K562 (cell line): Measurements from ENCODE around the gene PARP14.

ENCODE experiments used
- ATF1 ChIP-seq, 2 experiments: fragments of 450-650 bp in 1 of 2; IDR thresholded peaks; 2 replicates each; pipeline ENCODE4 v1.6.1; 2016; ENCODE audit warnings: missing compliant biosample characterization in 1 of 2, missing genetic modification characterization in 1 of 2
- CHD4 ChIP-seq: fragments of 200-600 bp; sonication (generic); IDR thresholded peaks from 3 replicates; pipeline ENCODE4 v1.6.1; 2012; ENCODE audit warnings: low read depth, mild to moderate bottlenecking, mixed read lengths, low read length, inconsistent platforms; ENCODE audit not compliant: insufficient read depth, insufficient replicate concordance, poor library complexity, severe bottlenecking
- KLF1 ChIP-seq: fragments of 450-650 bp; IDR thresholded peaks from 2 replicates; pipeline ENCODE4 v1.6.1; 2016; ENCODE audit warnings: missing genetic modification characterization, missing compliant biosample characterization
- KLF16 ChIP-seq: IDR thresholded peaks from 2 replicates; pipeline ENCODE4 v1.6.1; 2016; ENCODE audit warnings: antibody characterized with exemption
- NR2F6 ChIP-seq: fragments of 450-650 bp; formaldehyde crosslinking; IDR thresholded peaks from 2 replicates; pipeline ENCODE4 v1.4.0; 2020; ENCODE audit warnings: mild to moderate bottlenecking
- POLR2A ChIP-seq: fragments of 450-650 bp; conservative IDR thresholded peaks from 2 replicates; pipeline ENCODE4 v1.6.1; 2016
- RAD51 ChIP-seq: fragments of 450-650 bp; IDR thresholded peaks from 2 replicates; pipeline ENCODE4 v1.7.1; 2016; ENCODE audit warnings: low read depth, mild to moderate bottlenecking, borderline replicate concordance
- STAG1 ChIP-seq: sonication (generic); formaldehyde crosslinking; IDR thresholded peaks from 2 replicates; pipeline ENCODE4 v1.5.0; 2020; ENCODE audit warnings: missing genetic modification reagents, borderline replicate concordance
- YY1 ChIP-seq, 3 experiments: IDR thresholded peaks; 2 replicates each; pipeline ENCODE4 v1.6.1; 2011; ENCODE audit warnings: low read length in 2 of 3, mild to moderate bottlenecking in 2 of 3, moderate library complexity in 2 of 3, borderline replicate concordance in 1 of 3, control low read depth in 1 of 3, low read depth in 1 of 3; ENCODE audit not compliant: insufficient read depth in 3 of 3, insufficient replicate concordance in 2 of 3, control insufficient read depth in 1 of 3, insufficient read length in 1 of 3; ENCODE audit errors: extremely low read depth in 1 of 3
- ZNF217 ChIP-seq: sonication (generic); formaldehyde crosslinking; IDR thresholded peaks from 2 replicates; pipeline ENCODE4 v1.8.0; 2022; ENCODE audit warnings: mild to moderate bottlenecking, missing genetic modification reagents
- TF ChIP-seq, protein P1 (sequence below): fragments of 450-650 bp; IDR thresholded peaks from 2 replicates; pipeline ENCODE4 v1.6.1; 2016
- TF ChIP-seq, protein P2 (sequence below), 3 experiments: IDR thresholded peaks in 2 of 3; conservative IDR thresholded peaks in 1 of 3; 2 replicates each; pipeline ENCODE4 v1.5.1; 2011 to 2012; ENCODE audit warnings: low read length in 3 of 3, mild to moderate bottlenecking in 3 of 3, control low read depth in 2 of 3, improper control_type of control experiment in 1 of 3, inconsistent platforms in 1 of 3, low read depth in 1 of 3, mixed read lengths in 1 of 3, moderate library complexity in 1 of 3; ENCODE audit not compliant: insufficient read depth in 2 of 3

DNA sequence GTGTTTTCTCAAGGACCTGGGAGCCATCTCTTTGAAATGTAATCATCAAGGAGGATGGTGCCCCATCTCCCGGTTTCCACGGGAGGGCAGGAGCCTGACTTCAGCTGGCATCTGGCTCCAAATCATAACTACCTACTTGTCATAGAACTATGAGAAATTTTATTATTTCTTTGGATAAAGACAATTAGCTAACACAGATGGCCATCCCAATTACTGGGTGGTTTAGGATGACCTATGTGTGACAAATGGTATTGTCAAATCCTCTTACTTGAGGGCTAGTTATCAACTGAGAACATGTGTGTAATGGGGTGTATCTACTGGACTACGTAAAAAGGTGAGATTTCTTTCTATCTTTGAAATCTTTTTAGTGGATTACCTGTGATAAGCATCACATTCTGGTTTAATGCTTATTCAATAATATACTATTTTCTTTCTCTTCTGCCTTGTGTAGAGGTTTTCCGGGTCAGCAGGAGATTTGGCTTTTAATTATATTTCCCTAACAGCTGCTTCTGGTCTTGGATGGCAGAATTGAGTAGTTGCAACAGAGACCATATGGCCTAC is 15.3 kb upstream of the PARP14 start:
- TF ChIP-seq POLR2A (no peak), NR2F6 (CRISPR knock-in tag) (no peak), YY1 (IDR thresholded peaks at IDR 0.05; ENCODE audit: borderline replicate concordance in 1 of 3, control insufficient read depth in 1 of 3, extremely low read depth in 1 of 3, insufficient read depth in 3 of 3, insufficient read length in 1 of 3, insufficient replicate concordance in 2 of 3, low read depth in 1 of 3, low read length in 2 of 3) (no peak), ZNF217 (CRISPR knock-in tag) (no peak), KLF16 (no peak), KLF1 (tag) (no peak), ATF1 (CRISPR knock-in tag; IDR thresholded peaks at IDR 0.05) (no peak), ATF1 (tag; IDR thresholded peaks at IDR 0.05) (no peak), CHD4 (no peak), STAG1 (no peak), RAD51 (no peak)
- TF ChIP-seq, protein P1, sequence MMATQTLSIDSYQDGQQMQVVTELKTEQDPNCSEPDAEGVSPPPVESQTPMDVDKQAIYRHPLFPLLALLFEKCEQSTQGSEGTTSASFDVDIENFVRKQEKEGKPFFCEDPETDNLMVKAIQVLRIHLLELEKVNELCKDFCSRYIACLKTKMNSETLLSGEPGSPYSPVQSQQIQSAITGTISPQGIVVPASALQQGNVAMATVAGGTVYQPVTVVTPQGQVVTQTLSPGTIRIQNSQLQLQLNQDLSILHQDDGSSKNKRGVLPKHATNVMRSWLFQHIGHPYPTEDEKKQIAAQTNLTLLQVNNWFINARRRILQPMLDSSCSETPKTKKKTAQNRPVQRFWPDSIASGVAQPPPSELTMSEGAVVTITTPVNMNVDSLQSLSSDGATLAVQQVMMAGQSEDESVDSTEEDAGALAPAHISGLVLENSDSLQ: no peak
- TF ChIP-seq, protein P2, sequence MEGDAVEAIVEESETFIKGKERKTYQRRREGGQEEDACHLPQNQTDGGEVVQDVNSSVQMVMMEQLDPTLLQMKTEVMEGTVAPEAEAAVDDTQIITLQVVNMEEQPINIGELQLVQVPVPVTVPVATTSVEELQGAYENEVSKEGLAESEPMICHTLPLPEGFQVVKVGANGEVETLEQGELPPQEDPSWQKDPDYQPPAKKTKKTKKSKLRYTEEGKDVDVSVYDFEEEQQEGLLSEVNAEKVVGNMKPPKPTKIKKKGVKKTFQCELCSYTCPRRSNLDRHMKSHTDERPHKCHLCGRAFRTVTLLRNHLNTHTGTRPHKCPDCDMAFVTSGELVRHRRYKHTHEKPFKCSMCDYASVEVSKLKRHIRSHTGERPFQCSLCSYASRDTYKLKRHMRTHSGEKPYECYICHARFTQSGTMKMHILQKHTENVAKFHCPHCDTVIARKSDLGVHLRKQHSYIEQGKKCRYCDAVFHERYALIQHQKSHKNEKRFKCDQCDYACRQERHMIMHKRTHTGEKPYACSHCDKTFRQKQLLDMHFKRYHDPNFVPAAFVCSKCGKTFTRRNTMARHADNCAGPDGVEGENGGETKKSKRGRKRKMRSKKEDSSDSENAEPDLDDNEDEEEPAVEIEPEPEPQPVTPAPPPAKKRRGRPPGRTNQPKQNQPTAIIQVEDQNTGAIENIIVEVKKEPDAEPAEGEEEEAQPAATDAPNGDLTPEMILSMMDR (IDR thresholded peaks at IDR 0.05 in 2 of 3, conservative IDR thresholded peaks at IDR 0.05 in 1 of 3; ENCODE audit: insufficient read depth in 2 of 3, low read depth in 1 of 3, low read length in 3 of 3): no peak
